PC-9 (cell line): ENCODE measurements around the gene HOXC9. TPM values are rescaled to one million over a fixed set of nuclear protein-coding genes. Genes with fewer than 3 reads are reported as not detected.

Source experiments
- BruUV-seq: library from RNA; stranded (reverse); fragments of 400-500 nt; replicated peaks from 2 replicates; lab custom pipeline; 2021; lab: Mats Ljungman, UMichigan
- CTCF ChIA-PET: fragments of 300-600 bp; sonication (Branson Sonifier 250); formaldehyde crosslinking; loops from one replicate; lab custom pipeline; 2022; ENCODE audit warnings: antibody characterized with exemption; lab: Charles Lee
- POLR2A ChIA-PET: fragments of 300-600 bp; sonication (Branson Sonifier 250); formaldehyde crosslinking; loops from one replicate; lab custom pipeline; 2022; ENCODE audit warnings: antibody characterized with exemption; ENCODE audit not compliant: unreplicated experiment; lab: Charles Lee
- DNase-seq, 2 experiments: peaks; one replicate each; pipeline versions ENCODE4 v3.0.0 to v3.0.0-alpha.2; 2015 to 2022; ENCODE audit warnings: mixed read lengths in 1 of 2
- H2AFZ ChIP-seq: fragments of 200-600 bp; sonication (generic); 2 replicates; pipeline ENCODE4 v1.8.1; 2017; ENCODE audit warnings: antibody characterized with exemption
- H3F3A ChIP-seq: fragments of 200-600 bp; sonication (generic); 2 replicates; pipeline ENCODE4 v1.8.1; 2017; ENCODE audit warnings: antibody characterized with exemption, mild to moderate bottlenecking, low read depth; ENCODE audit not compliant: insufficient read depth
- H3K27ac ChIP-seq: fragments of 200-600 bp; sonication (generic); 2 replicates; pipeline ENCODE4 v1.6.1; 2016; ENCODE audit warnings: mixed run types
- H3K27me3 ChIP-seq: fragments of 200-600 bp; sonication (generic); 2 replicates; pipeline ENCODE4 v1.6.1; 2016; ENCODE audit warnings: low read depth, mixed run types; ENCODE audit not compliant: insufficient read depth
- H3K36me3 ChIP-seq: fragments of 200-600 bp; sonication (generic); 2 replicates; pipeline ENCODE4 v1.6.1; 2016; ENCODE audit warnings: low read depth, mixed run types
- H3K4me1 ChIP-seq: fragments of 200-600 bp; sonication (generic); replicated peaks from 2 replicates; pipeline ENCODE4 v1.6.1; 2016; ENCODE audit warnings: mixed run types; ENCODE audit not compliant: insufficient read depth
- H3K4me2 ChIP-seq: fragments of 200-600 bp; sonication (generic); 2 replicates; pipeline ENCODE4 v1.6.1; 2017; ENCODE audit warnings: mixed run types
- H3K4me3 ChIP-seq: fragments of 200-600 bp; sonication (generic); 2 replicates; pipeline ENCODE4 v1.6.1; 2016; ENCODE audit warnings: mixed run types
- H3K79me2 ChIP-seq: fragments of 200-600 bp; sonication (generic); 2 replicates; pipeline ENCODE4 v1.6.1; 2017; ENCODE audit warnings: low read depth, mixed run types
- H3K9me2 ChIP-seq: fragments of 200-600 bp; sonication (generic); 2 replicates; pipeline ENCODE4 v1.8.1; 2017; ENCODE audit warnings: mild to moderate bottlenecking; ENCODE audit not compliant: insufficient read depth
- H3K9me3 ChIP-seq: fragments of 200-600 bp; sonication (generic); 2 replicates; pipeline ENCODE4 v1.8.1; 2016; ENCODE audit warnings: low read depth; ENCODE audit not compliant: insufficient read depth
- H4K20me1 ChIP-seq: fragments of 200-600 bp; sonication (generic); 2 replicates; pipeline ENCODE4 v1.8.1; 2017; ENCODE audit not compliant: insufficient read depth
- CTCF ChIP-seq: fragments of 200-600 bp; sonication (generic); conservative IDR thresholded peaks from 2 replicates; pipeline ENCODE4 v1.6.1; 2017; ENCODE audit warnings: mixed run types, antibody characterized with exemption, mild to moderate bottlenecking, moderate library complexity
- EZH2 ChIP-seq: fragments of 200-600 bp; sonication (generic); IDR thresholded peaks from 2 replicates; pipeline ENCODE4 v1.8.0; 2017; ENCODE audit warnings: antibody characterized with exemption, low read depth
- intact Hi-C: fragments of 100-400 bp; cut with micrococcal nuclease; formaldehyde crosslinking; loops from one replicate; pipeline ENCODE4 v1.10.0; 2022; ENCODE audit not compliant: unreplicated experiment
- total RNA-seq: library from RNA; stranded (reverse); gene quantifications from 2 replicates; pipeline ENCODE4 v1.2.3, GENCODE V29; 2021

Gene HOXC9
- total RNA-seq, 1 experiment from 2014 or later: 10.2 TPM

- Histone ChIP-seq H3K4me3 (no peak overlapping the region), H3K79me2 (peaks cover under 1% of the 10 kb centered on the region; the same call in 1 of the 2 replicates), H3K9me2 (no peaks in the 10 kb centered on the region), H3K27ac (no peak overlapping the region), H2AFZ (no peak overlapping the region), H3K27me3 (no peaks in the 10 kb centered on the region), H3K36me3 (no peaks in the 10 kb centered on the region; the same call in 1 of the 2 replicates), H3K4me2 (no peak overlapping the region), H3F3A (peaks cover 23% of the 10 kb centered on the region; the same call in 1 of the 2 replicates), H3K9me3 (no peaks in the 10 kb centered on the region), H4K20me1 (no peaks in the 10 kb centered on the region), H3K4me1 (peaks cover 23% of the 10 kb centered on the region)
- no peak for DNase-seq
- ChIA-PET POLR2A (no interaction called here), CTCF (interaction anchor here (0.7 kb wide), 1 partner anchor 181 kb away, joined by 3 read pairs; no protein-coding TSS in a partner anchor)
- no TSS peak for BruUV-seq
- intact Hi-C loops: loop anchor here (5.0 kb wide), 1 partner anchor 84 kb away; no protein-coding TSS in a partner anchor
- TF ChIP-seq EZH2: no peak
- no peak for TF ChIP-seq CTCF
Measured at GRCh38 chr12:53950789-53951576, 49.0 kb upstream of the HOXC9 start.

DNA sequence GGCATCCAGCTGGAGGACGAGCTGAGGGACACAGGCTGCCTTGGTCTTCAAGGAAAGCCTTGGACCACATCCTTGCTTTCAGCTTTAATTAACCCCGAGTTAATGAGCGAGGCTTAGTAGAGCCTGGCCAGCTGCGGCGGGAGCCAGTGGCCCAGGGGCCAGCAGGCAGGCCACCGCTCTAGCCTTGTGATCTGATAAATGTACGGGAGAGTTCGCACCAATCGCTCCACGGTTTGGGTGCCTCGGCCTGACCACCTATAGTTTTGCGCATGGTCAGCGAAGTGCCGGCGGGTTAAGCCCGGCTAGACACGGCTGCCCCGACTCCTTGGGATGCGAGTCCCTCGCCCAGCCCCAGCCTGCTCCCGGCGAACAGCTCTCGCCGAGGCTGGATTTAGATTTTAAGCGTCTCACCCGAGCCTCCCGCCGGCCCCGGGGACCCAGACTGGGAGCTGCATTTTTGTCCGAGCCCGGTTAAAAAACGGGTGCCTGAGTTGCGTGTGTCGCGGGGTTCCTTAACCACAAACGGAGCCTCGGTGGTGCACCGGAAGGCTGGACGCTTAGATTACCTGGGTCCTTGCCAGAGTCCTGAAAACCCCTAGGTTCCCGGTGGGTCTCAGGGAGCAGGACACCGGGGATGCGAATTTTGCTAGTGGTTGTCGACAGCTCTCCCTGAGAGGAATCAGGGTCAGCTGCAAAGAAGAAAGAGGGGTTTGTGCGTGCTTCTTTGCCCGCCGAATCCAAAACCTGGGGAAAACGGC is 48.2 kb upstream of the HOXC9 start:
- H3K4me2 ChIP-seq: no peak overlapping the region
- H3K4me1 ChIP-seq: peaks cover 23% of the 10 kb centered on the region
- no peaks in the 10 kb centered on the region for H3K79me2 ChIP-seq

More for the DNA sequence above, 48.2 kb upstream of the HOXC9 start:
- Histone ChIP-seq H3K36me3 (no peaks in the 10 kb centered on the region), H4K20me1 (no peaks in the 10 kb centered on the region), H3K4me3 (no peak overlapping the region), H3K27ac (no peak overlapping the region), H3K9me2 (no peaks in the 10 kb centered on the region), H2AFZ (no peak overlapping the region), H3K27me3 (no peaks in the 10 kb centered on the region), H3F3A (peaks cover 17% of the 10 kb centered on the region; the same call in 1 of the 2 replicates), H3K9me3 (no peaks in the 10 kb centered on the region)
- DNase-seq: no peak
- BruUV-seq: no TSS peak
- intact Hi-C loops: loop anchor here (2.0 to 5.0 kb wide), 3 partner anchors 84 to 205 kb away; no protein-coding TSS in a partner anchor
- ChIA-PET POLR2A (no interaction called here), CTCF (no interaction called here)
- TF ChIP-seq CTCF (no peak), EZH2 (no peak)
